Measurements from ENCODE around the gene MAFG. TPM values are rescaled to one million over a fixed set of nuclear protein-coding genes. Genes with fewer than 3 reads are reported as not detected.
A peak's percentile ranks its signal among the peaks of the same experiment; 100 is the strongest.

Gene MAFG
- total and polyA plus RNA-seq, 2 of the 13 experiments (the other 11 are each of a cell fraction or from before 2014, with no cell fraction given): 14.5 to 20.0 TPM

GRCh38 chr17:81917565-81918332 is 9.8 kb downstream of the MAFG start, which contains the start of gene SIRT7 (continued):
- no peak for TF ChIP-seq ISX (CRISPR knock-in tag; conservative IDR thresholded peaks at IDR 0.05)
- no peak for TF ChIP-seq CEBPG (CRISPR knock-in tag; IDR thresholded peaks at IDR 0.05)
- TF ChIP-seq CAMTA2 (CRISPR knock-in tag; IDR thresholded peaks at IDR 0.05; ENCODE audit: borderline replicate concordance): no peak
- no peak for TF ChIP-seq SALL1 (CRISPR knock-in tag; IDR thresholded peaks at IDR 0.05)
- no peak for TF ChIP-seq ZBTB40 (IDR thresholded peaks at IDR 0.05)
- no peak for TF ChIP-seq ZBTB40 (CRISPR knock-in tag; IDR thresholded peaks at IDR 0.05)
- TF ChIP-seq ARNT2 (CRISPR knock-in tag; IDR thresholded peaks at IDR 0.05; ENCODE audit: low read depth): peak; percentile 88; the same call in 1 of the 2 replicates
- TF ChIP-seq ZBTB25 (CRISPR knock-in tag; IDR thresholded peaks at IDR 0.05): peak; percentile 40; the same call in 1 of the 2 replicates
- peak; percentile 56; the same call in 1 of the 2 replicates for TF ChIP-seq ZNF556 (CRISPR knock-in tag; IDR thresholded peaks at IDR 0.05; ENCODE audit: borderline replicate concordance)
- TF ChIP-seq ZNF503 (CRISPR knock-in tag; IDR thresholded peaks at IDR 0.05): no peak
- no peak for TF ChIP-seq ZC3H4 (CRISPR knock-in tag; IDR thresholded peaks at IDR 0.05; ENCODE audit: borderline replicate concordance)
- no peak for TF ChIP-seq ZNF180 (CRISPR knock-in tag; IDR thresholded peaks at IDR 0.05; ENCODE audit: borderline replicate concordance, low read depth)
- no peak for TF ChIP-seq JUN (CRISPR knock-in tag; IDR thresholded peaks at IDR 0.05)
- no peak; the same call in 1 of the 2 replicates for TF ChIP-seq BORCS8-MEF2B (CRISPR knock-in tag; IDR thresholded peaks at IDR 0.05)
- TF ChIP-seq EED (CRISPR knock-in tag; IDR thresholded peaks at IDR 0.05): 0 out of 2 replicates have a peak, but pooled peaks have one; percentile 24
- TF ChIP-seq PBX2 (CRISPR knock-in tag; IDR thresholded peaks at IDR 0.05): no peak
- peak; percentile 41; the same call in 1 of the 2 replicates for TF ChIP-seq CHCHD3 (CRISPR knock-in tag; IDR thresholded peaks at IDR 0.05)

Data from HepG2 (cell line).